Retinal pigment epithelial cell (primary cell): ENCODE data around the gene C4B.
"Not testable (repeated sequence)": the region's sequence is repeated elsewhere in the genome, so short reads cannot be mapped to it uniquely, and the experiment has no call there.

Experiments
- DNase-seq: peaks from one replicate; pipeline ENCODE4 v3.0.0-alpha.2; 2010; ENCODE audit warnings: low read depth
- H3K4me3 ChIP-seq: 2 replicates; pipeline ENCODE4 v1.5.1; 2011; ENCODE audit warnings: mild to moderate bottlenecking, low read length, control low read depth, moderate library complexity

C4B gene

GRCh38 chr6:32007086-32007485 is 7.5 kb upstream of the C4B start:
- not testable (repeated sequence) for H3K4me3 ChIP-seq, DNase-seq

DNA sequence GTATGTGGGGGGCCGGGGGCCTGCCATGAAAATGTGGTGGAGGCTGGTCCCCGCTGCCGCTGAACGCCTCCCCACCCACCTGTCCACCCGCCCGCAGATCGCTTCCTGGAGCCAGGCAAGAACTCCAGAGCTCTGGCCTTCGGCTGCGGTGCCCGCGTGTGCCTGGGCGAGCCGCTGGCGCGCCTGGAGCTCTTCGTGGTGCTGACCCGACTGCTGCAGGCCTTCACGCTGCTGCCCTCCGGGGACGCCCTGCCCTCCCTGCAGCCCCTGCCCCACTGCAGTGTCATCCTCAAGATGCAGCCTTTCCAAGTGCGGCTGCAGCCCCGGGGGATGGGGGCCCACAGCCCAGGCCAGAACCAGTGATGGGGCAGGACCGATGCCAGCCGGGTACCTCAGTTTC is 6.6 kb upstream of the C4B start:
- not testable (repeated sequence) for DNase-seq, H3K4me3 ChIP-seq

GRCh38 chr6:32008616-32009015 is 6.0 kb upstream of the C4B start:
- H3K4me3 ChIP-seq, DNase-seq: not testable (repeated sequence)

DNA sequence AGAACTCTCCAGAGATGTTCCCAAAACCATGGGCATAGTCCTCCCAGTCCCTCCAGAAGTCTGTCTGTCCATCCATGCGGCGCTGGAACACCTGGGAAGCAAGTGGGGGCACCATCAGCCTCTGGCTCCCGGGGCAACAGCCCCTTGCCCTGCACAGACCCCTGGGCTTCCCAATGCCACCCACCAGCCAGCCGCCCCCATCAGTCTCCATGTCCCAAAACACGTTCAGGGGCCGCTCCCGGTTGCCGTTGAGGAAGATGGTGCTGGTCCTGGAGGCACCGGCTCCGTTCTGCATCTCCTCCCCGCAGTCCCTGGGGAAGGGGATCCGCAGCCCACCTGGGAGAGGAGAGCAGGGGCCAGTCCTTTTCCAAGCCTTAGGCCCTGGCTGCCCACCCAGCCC is 5.1 kb upstream of the C4B start:
- DNase-seq, H3K4me3 ChIP-seq: not testable (repeated sequence)

GRCh38 chr6:32010856-32011530 is 3.6 kb upstream of the C4B start:
- not testable (repeated sequence) for DNase-seq, H3K4me3 ChIP-seq

DNA sequence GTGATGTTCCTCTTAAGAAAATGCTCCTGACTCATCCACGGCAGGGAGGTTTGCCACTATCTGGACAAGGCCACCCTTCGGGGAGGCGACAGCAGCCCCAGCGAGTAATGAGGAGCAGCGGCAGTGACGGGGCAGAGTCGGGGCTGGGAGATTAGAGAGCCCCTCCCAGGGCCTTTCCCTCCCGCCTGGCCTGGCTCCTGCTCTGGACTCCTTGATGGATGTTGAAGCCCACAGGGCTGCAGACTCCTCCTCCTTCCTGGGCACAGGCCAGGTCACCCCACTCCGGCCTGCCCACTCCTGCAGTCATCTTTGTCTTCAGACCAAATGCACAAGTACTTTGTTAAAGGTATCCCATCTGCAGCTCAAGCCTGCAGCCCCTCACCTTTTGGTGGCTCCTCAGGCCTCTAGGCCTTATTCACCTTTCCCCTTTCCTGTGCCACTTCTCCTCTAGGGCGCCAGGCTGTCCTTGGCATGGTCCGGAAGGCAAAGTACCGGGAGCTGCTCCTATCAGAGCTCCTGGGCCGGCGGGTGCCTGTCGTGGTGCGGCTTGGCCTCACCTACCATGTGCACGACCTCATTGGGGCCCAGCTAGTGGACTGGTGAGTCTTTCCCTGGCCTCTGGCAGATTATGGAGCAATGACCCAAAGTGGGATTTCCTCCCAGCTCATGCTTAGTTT is 1.5 kb upstream of the C4B start:
- DNase-seq, H3K4me3 ChIP-seq: not testable (repeated sequence)

GRCh38 chr6:32013738-32014137 is 857 bp upstream of the C4B start:
- not testable (repeated sequence) for DNase-seq, H3K4me3 ChIP-seq

DNA sequence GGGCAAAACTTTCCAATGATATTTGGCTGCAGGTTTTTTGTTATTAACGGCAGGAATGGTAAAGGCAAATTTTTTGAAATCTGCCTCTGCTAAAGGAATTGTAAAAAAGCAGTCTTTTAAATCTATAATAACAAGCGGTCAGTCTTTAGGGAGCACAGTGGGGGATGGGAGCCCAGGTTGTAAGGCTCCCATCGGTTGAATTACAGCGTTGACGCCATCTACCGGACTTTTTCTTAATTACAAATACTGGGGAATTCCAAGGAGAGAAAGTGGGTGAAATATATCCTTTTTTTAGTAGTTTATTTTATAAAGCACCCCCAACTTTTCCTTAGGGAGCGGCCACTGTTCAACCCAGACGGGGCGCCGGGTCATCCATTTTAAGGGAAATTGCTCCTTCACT is 7.5 kb downstream of the C4B start:
- DNase-seq: not testable (repeated sequence)

DNA sequence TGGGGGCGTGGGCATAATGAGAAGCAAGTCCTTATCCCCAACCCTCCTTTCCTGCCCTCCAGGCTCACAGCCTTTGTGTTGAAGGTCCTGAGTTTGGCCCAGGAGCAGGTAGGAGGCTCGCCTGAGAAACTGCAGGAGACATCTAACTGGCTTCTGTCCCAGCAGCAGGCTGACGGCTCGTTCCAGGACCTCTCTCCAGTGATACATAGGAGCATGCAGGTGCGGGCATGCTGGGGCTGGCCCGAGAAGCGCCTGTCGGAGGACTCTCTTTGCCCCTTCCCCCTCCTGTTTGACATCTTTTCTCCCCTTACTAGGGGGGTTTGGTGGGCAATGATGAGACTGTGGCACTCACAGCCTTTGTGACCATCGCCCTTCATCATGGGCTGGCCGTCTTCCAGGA is 14.0 kb downstream of the C4B start:
- not testable (repeated sequence) for DNase-seq, H3K4me3 ChIP-seq

More for the DNA sequence above, 7.5 kb downstream of the C4B start:
- H3K4me3 ChIP-seq: not testable (repeated sequence)

DNA sequence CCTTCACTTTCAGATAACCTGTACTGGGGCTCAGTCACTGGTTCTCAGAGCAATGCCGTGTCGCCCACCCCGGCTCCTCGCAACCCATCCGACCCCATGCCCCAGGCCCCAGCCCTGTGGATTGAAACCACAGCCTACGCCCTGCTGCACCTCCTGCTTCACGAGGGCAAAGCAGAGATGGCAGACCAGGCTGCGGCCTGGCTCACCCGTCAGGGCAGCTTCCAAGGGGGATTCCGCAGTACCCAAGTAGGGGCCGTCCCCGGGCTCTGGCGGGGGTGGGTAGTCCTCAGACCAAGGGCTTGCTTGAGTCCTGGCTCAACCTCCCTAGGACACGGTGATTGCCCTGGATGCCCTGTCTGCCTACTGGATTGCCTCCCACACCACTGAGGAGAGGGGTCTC is 15.0 kb downstream of the C4B start:
- not testable (repeated sequence) for H3K4me3 ChIP-seq, DNase-seq

DNA sequence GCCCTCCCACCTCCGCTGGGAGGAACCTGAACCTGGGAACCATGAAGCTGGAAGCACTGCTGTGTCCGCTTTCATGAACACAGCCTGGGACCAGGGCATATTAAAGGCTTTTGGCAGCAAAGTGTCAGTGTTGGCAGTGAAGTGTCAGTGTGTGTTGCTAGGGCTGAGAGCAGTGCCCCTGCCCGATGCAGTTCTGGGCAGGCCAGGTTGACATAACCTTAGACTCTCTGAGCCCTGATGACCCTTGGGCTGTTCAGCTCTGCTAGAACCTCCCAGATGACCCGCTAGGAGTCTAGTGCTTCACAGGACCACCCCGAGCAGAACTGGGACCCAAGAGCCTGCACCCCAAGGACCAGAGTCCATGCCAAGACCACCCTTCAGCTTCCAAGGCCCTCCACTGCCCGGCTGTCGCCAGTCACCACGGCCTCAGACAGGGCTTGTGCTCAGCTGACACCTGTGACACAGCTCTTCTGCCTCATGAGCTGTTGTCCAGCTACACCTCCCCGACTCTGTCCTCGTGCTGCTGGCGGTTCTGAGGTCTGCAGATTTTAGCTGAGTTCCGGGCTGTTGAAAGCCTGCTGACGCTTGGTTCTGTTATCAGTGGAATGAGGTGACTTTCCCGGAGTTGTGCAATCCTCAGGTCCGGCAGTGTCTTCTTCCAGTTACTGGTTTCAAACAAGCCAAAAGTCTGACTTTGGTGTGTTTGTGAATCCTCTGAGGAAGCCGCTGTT is 20.9 kb downstream of the C4B start:
- DNase-seq, H3K4me3 ChIP-seq: not testable (repeated sequence)

GRCh38 chr6:32037136-32037535 is 22.5 kb downstream of the C4B start:
- not testable (repeated sequence) for H3K4me3 ChIP-seq, DNase-seq

DNA sequence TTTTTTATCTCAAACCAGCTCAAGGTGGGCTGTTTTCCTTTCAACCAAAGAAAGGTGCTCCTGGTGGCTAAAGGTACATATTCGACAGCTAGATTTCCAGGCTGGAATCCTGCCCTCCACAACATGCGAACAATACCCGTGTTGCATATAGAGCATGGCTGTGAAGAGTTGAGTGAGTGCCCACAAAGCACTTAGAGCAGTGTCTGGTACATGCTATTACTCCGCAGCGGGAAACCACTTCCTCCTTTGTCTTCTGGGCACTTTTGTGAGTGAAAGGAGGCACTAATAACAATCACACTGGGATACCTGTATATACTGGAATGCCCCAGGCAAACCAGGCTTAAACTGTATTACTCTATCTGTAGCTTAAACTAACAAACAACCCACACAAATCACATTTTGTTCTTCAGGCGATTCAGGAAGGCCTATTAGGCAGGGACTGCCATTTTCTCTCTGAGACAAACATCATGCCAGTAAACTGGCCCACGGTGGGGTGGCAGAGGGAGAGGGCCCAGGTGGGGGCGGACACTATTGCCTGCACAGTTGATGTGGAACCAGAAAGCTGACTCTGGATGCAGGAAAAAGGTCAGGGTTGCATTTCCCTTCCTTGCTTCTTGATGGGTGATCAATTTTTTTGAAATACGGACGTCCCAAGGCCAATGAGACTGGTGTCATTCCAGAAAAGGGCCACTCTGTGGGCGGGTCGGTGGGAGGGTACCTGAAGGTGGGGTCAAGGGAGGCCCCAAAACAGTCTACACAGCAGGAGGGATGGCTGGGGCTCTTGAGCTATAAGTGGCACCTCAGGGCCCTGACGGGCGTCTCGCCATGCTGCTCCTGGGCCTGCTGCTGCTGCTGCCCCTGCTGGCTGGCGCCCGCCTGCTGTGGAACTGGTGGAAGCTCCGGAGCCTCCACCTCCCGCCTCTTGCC is 23.3 kb downstream of the C4B start, which contains the start of gene CYP21A2:
CYP21A2 (plus strand) TSS at position 818 of the 927 bp plus-strand sequence; CDS start at position 826, 8 bp downstream.
- H3K4me3 ChIP-seq, DNase-seq: not testable (repeated sequence)

DNA sequence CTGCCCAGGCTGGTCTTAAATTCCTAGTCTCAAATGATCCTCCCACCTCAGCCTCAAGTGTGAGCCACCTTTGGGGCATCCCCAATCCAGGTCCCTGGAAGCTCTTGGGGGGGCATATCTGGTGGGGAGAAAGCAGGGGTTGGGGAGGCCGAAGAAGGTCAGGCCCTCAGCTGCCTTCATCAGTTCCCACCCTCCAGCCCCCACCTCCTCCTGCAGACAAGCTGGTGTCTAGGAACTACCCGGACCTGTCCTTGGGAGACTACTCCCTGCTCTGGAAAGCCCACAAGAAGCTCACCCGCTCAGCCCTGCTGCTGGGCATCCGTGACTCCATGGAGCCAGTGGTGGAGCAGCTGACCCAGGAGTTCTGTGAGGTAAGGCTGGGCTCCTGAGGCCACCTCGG is 24.3 kb downstream of the C4B start:
- not testable (repeated sequence) for H3K4me3 ChIP-seq, DNase-seq

GRCh38 chr6:32039321-32040274 is 25.0 kb downstream of the C4B start:
- not testable (repeated sequence) for H3K4me3 ChIP-seq, DNase-seq

GRCh38 chr6:32040299-32041049 is 25.9 kb downstream of the C4B start:
- H3K4me3 ChIP-seq, DNase-seq: not testable (repeated sequence)

DNA sequence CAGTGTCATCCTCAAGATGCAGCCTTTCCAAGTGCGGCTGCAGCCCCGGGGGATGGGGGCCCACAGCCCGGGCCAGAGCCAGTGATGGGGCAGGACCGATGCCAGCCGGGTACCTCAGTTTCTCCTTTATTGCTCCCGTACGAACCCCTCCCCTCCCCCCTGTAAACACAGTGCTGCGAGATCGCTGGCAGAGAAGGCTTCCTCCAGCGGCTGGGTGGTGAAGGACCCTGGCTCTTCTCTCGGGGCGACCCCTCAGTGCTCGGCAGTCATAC is 26.4 kb downstream of the C4B start:
- not testable (repeated sequence) for H3K4me3 ChIP-seq, DNase-seq

DNA sequence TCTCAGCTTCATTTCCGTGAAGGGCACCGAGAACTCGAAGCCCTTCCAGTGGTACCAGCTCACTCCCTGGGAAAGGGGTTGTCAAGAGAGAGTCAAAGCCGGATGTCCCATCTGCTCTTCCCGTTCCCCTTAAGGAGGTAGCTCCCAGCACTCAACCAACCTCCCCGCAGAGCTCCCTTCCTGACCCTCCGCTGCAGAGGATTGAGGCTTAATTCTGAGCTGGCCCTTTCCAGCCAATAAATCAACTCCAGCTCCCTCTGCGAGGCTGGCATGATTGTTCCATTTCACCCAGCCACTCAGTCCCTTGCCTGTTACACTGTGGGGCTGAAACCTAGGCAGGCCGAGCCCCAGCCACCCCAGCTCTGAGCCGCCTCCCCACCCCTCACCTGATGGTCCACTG is 26.8 kb downstream of the C4B start:
- not testable (repeated sequence) for DNase-seq, H3K4me3 ChIP-seq
